Head of caudate nucleus (tissue), 42 donors: Measurements from ENCODE around the gene PEX11B.

Experiments
- DNase-seq, 42 donors: peaks; one replicate each; pipeline versions ENCODE4 v3.0.0 to v3.0.0-alpha.2; 2020 to 2021; ENCODE audit warnings: mixed read lengths in 7 of 42
- intact Hi-C: fragments of 100-400 bp; cut with DNase I; formaldehyde crosslinking; loops from one replicate; pipeline ENCODE4 v1.15.0; 2022

PEX11B gene

GRCh38 chr1:145918144-145918991 lies at the start of gene PEX11B:
Gene PEX11B (minus strand): TSS chr1:145918717. CDS start chr1:145918688, 29 bp downstream.
- DNase-seq = peak; percentile 87 to 96 (median 93)
- intact Hi-C loops = no loop called here

- intact Hi-C loops = no loop called here
- DNase-seq = no peak
Measured at GRCh38 chr1:145967288-145967687, 48.8 kb upstream of the PEX11B start.

- intact Hi-C loops = no loop called here
- DNase-seq = no peak
Measured at GRCh38 chr1:145965119-145965744, 46.7 kb upstream of the PEX11B start.

GRCh38 chr1:145964328-145965118 lies 46.0 kb upstream of the PEX11B start, which contains the start of the genes ANKRD34A and POLR3GL:
Gene ANKRD34A (minus strand): TSS chr1:145964575. CDS start chr1:145961759, 2,816 bp downstream.
Gene POLR3GL (plus strand): TSS chr1:145964690. CDS start chr1:145974866, 10,176 bp downstream.
- intact Hi-C loops = loop anchor here (5.0 kb wide), 1 partner anchor 33 kb away; the partner anchor contains the start of gene TXNIP
- DNase-seq = peak; percentile 85 to 99 (median 97)

- DNase-seq = peak in 2 of 42 donors; percentile 10 to 36
- intact Hi-C loops = loop anchor here (5.0 kb wide), 1 partner anchor 34 kb away; the partner anchor contains the start of gene TXNIP
Measured at GRCh38 chr1:145963265-145964019, 44.9 kb upstream of the PEX11B start.

GRCh38 chr1:145962157-145963102 lies 43.9 kb upstream of the PEX11B start:
- intact Hi-C loops = loop anchor here (5.0 kb wide), 1 partner anchor 35 kb away; the partner anchor contains the start of gene TXNIP
- DNase-seq = peak; percentile 67 to 90 (median 80)

- DNase-seq = peak; percentile 46 to 90 (median 74)
- intact Hi-C loops = loop anchor here (5.0 kb wide), 1 partner anchor 36 kb away; the partner anchor contains the start of gene TXNIP
Measured at GRCh38 chr1:145961425-145962156, 43.1 kb upstream of the PEX11B start.

GRCh38 chr1:145961109-145961424 lies 42.5 kb upstream of the PEX11B start:
- DNase-seq = peak in 5 of 42 donors; percentile 9 to 42 (median 27)
- intact Hi-C loops = loop anchor here (5.0 kb wide), 1 partner anchor 36 kb away; the partner anchor contains the start of gene TXNIP

GRCh38 chr1:145960468-145961108 lies 42.1 kb upstream of the PEX11B start:
- intact Hi-C loops = loop anchor here (5.0 kb wide), 1 partner anchor 37 kb away; the partner anchor contains the start of gene TXNIP
- DNase-seq = peak; percentile 37 to 87 (median 74)

GRCh38 chr1:145959957-145960467 lies 41.5 kb upstream of the PEX11B start:
- no peak for DNase-seq
- intact Hi-C loops = loop anchor here (5.0 kb wide), 1 partner anchor 37 kb away; the partner anchor contains the start of gene TXNIP

GRCh38 chr1:145959333-145959732 lies 40.8 kb upstream of the PEX11B start:
- peak in 1 of 42 donors; percentile 12 for DNase-seq
- intact Hi-C loops = no loop called here

GRCh38 chr1:145958734-145959133 lies 40.2 kb upstream of the PEX11B start:
- intact Hi-C loops = no loop called here
- peak in 1 of 42 donors; percentile 17 for DNase-seq

- DNase-seq = peak; percentile 93 to 99 (median 98)
- intact Hi-C loops = loop anchor here (2.0 kb wide), 1 partner anchor 31 kb away; the partner anchor contains the start of gene RBM8A
Measured at GRCh38 chr1:145957443-145958319, 39.2 kb upstream of the PEX11B start, which contains the start of gene LIX1L. Gene LIX1L (minus strand): TSS chr1:145958017. CDS start chr1:145957927, 90 bp downstream.

GRCh38 chr1:145956781-145957442 lies 38.4 kb upstream of the PEX11B start:
- DNase-seq = peak in 4 of 42 donors; percentile 6 to 57 (median 26)
- intact Hi-C loops = loop anchor here (2.0 kb wide), 1 partner anchor 30 kb away; the partner anchor contains the start of gene RBM8A
